Heart left ventricle (tissue), 13 donors: ENCODE measurements around the gene CNBD2.

Experiments used
- POLR2A ChIP-seq, 2 donors: fragments of 450-650 bp; IDR thresholded peaks; one replicate each; pipeline ENCODE4 v1.6.1; 2017; ENCODE audit warnings: antibody characterized with exemption in 2 of 2, mild to moderate bottlenecking in 2 of 2, moderate library complexity in 2 of 2
- TF ChIP-seq, protein P1 (sequence below), 12 donors: fragments of 200-600 bp; sonication (generic) in 4 of 12; IDR thresholded peaks; one replicate each; pipeline versions ENCODE4 v1.5.0 to v1.8.0; 2018 to 2022; ENCODE audit warnings: antibody characterized with exemption in 12 of 12, mild to moderate bottlenecking in 5 of 12
- donor health status: ischemic (EF 13 %, LVEDD 7.1; RV severe dilation, severe dysfunction).
- donor health status: DM: no; HTN: yes; CAD: no.
- donor health status: DM: no; HTN: no; CAD: no.
- donor health status: ischemic (EF 25% LVEDD 6.9; RV normal size, moderate dysfunction).
- donor health status: ischemic (EF 25% LVEDD 5.7; RV mildly dilated, moderate dysfunction).
- donor health status: ischemic (EF 35%, LVEDD 5.7; RV mildly dilated, moderate dysfunction).
- donor health status: nonischemic (EF 11% LVEDD 7.7; RV severe dilation, severe dysfunction).
- donor health status: DM: yes; HTN: yes; CAD: no.
- donor health status: PGD.
- donor health status: ischemic (EF 29% LVEDD 5.4; RV normal size, mild dysfunction).
- donor health status: nonischemic (EF 23%, LVEDD 6.1; RV moderate dilation, normal function).

DNA sequence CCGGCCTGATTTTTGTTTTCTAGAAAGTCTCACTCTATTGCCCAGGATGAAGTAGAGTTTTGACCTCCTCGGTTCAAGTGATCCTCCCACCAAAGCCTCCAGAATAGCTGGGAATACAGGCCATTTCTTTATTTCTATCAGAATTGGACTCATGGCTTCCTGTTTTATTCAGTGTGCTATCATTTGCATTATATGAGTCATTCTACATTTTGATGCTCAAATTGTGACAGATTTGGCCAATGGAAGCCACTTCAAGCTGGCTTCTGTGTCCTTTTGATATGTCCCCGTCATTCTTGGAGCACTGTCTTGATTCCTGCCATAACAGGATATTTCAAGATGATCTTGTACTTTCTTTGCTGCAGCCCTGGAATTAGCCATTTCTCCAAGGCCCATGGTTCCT is 75.1 kb downstream of the CNBD2 start:
- TF ChIP-seq, protein P1, sequence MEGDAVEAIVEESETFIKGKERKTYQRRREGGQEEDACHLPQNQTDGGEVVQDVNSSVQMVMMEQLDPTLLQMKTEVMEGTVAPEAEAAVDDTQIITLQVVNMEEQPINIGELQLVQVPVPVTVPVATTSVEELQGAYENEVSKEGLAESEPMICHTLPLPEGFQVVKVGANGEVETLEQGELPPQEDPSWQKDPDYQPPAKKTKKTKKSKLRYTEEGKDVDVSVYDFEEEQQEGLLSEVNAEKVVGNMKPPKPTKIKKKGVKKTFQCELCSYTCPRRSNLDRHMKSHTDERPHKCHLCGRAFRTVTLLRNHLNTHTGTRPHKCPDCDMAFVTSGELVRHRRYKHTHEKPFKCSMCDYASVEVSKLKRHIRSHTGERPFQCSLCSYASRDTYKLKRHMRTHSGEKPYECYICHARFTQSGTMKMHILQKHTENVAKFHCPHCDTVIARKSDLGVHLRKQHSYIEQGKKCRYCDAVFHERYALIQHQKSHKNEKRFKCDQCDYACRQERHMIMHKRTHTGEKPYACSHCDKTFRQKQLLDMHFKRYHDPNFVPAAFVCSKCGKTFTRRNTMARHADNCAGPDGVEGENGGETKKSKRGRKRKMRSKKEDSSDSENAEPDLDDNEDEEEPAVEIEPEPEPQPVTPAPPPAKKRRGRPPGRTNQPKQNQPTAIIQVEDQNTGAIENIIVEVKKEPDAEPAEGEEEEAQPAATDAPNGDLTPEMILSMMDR (IDR thresholded peaks at IDR 0.05) = no peak
- no peak for TF ChIP-seq POLR2A (IDR thresholded peaks at IDR 0.05)
